PC-9 (cell line): Measurements from ENCODE around the gene CDH13. TPM values are rescaled to one million over a fixed set of nuclear protein-coding genes. Genes with fewer than 3 reads are reported as not detected.

Source experiments
- BruUV-seq: library from RNA; stranded (reverse); fragments of 400-500 nt; replicated peaks from 2 replicates; lab custom pipeline; 2021; lab: Mats Ljungman, UMichigan
- CTCF ChIA-PET: fragments of 300-600 bp; sonication (Branson Sonifier 250); formaldehyde crosslinking; loops from one replicate; lab custom pipeline; 2022; ENCODE audit warnings: antibody characterized with exemption; lab: Charles Lee
- POLR2A ChIA-PET: fragments of 300-600 bp; sonication (Branson Sonifier 250); formaldehyde crosslinking; loops from one replicate; lab custom pipeline; 2022; ENCODE audit warnings: antibody characterized with exemption; ENCODE audit not compliant: unreplicated experiment; lab: Charles Lee
- DNase-seq, 2 experiments: peaks; one replicate each; pipeline versions ENCODE4 v3.0.0 to v3.0.0-alpha.2; 2015 to 2022; ENCODE audit warnings: mixed read lengths in 1 of 2
- H2AFZ ChIP-seq: fragments of 200-600 bp; sonication (generic); 2 replicates; pipeline ENCODE4 v1.8.1; 2017; ENCODE audit warnings: antibody characterized with exemption
- H3F3A ChIP-seq: fragments of 200-600 bp; sonication (generic); 2 replicates; pipeline ENCODE4 v1.8.1; 2017; ENCODE audit warnings: antibody characterized with exemption, mild to moderate bottlenecking, low read depth; ENCODE audit not compliant: insufficient read depth
- H3K27ac ChIP-seq: fragments of 200-600 bp; sonication (generic); 2 replicates; pipeline ENCODE4 v1.6.1; 2016; ENCODE audit warnings: mixed run types
- H3K27me3 ChIP-seq: fragments of 200-600 bp; sonication (generic); 2 replicates; pipeline ENCODE4 v1.6.1; 2016; ENCODE audit warnings: low read depth, mixed run types; ENCODE audit not compliant: insufficient read depth
- H3K36me3 ChIP-seq: fragments of 200-600 bp; sonication (generic); 2 replicates; pipeline ENCODE4 v1.6.1; 2016; ENCODE audit warnings: low read depth, mixed run types
- H3K4me1 ChIP-seq: fragments of 200-600 bp; sonication (generic); replicated peaks from 2 replicates; pipeline ENCODE4 v1.6.1; 2016; ENCODE audit warnings: mixed run types; ENCODE audit not compliant: insufficient read depth
- H3K4me2 ChIP-seq: fragments of 200-600 bp; sonication (generic); 2 replicates; pipeline ENCODE4 v1.6.1; 2017; ENCODE audit warnings: mixed run types
- H3K4me3 ChIP-seq: fragments of 200-600 bp; sonication (generic); 2 replicates; pipeline ENCODE4 v1.6.1; 2016; ENCODE audit warnings: mixed run types
- H3K79me2 ChIP-seq: fragments of 200-600 bp; sonication (generic); 2 replicates; pipeline ENCODE4 v1.6.1; 2017; ENCODE audit warnings: low read depth, mixed run types
- H3K9me2 ChIP-seq: fragments of 200-600 bp; sonication (generic); 2 replicates; pipeline ENCODE4 v1.8.1; 2017; ENCODE audit warnings: mild to moderate bottlenecking; ENCODE audit not compliant: insufficient read depth
- H3K9me3 ChIP-seq: fragments of 200-600 bp; sonication (generic); 2 replicates; pipeline ENCODE4 v1.8.1; 2016; ENCODE audit warnings: low read depth; ENCODE audit not compliant: insufficient read depth
- H4K20me1 ChIP-seq: fragments of 200-600 bp; sonication (generic); 2 replicates; pipeline ENCODE4 v1.8.1; 2017; ENCODE audit not compliant: insufficient read depth
- EZH2 ChIP-seq: fragments of 200-600 bp; sonication (generic); IDR thresholded peaks from 2 replicates; pipeline ENCODE4 v1.8.0; 2017; ENCODE audit warnings: antibody characterized with exemption, low read depth
- intact Hi-C: fragments of 100-400 bp; cut with micrococcal nuclease; formaldehyde crosslinking; loops from one replicate; pipeline ENCODE4 v1.10.0; 2022; ENCODE audit not compliant: unreplicated experiment
- total RNA-seq: library from RNA; stranded (reverse); gene quantifications from 2 replicates; pipeline ENCODE4 v1.2.3, GENCODE V29; 2021
- TF ChIP-seq, protein P1 (sequence below): fragments of 200-600 bp; sonication (generic); conservative IDR thresholded peaks from 2 replicates; pipeline ENCODE4 v1.6.1; 2017; ENCODE audit warnings: mixed run types, antibody characterized with exemption, mild to moderate bottlenecking, moderate library complexity

CDH13 gene
- total RNA-seq, 1 experiment from 2014 or later, result 0.24 TPM

DNA sequence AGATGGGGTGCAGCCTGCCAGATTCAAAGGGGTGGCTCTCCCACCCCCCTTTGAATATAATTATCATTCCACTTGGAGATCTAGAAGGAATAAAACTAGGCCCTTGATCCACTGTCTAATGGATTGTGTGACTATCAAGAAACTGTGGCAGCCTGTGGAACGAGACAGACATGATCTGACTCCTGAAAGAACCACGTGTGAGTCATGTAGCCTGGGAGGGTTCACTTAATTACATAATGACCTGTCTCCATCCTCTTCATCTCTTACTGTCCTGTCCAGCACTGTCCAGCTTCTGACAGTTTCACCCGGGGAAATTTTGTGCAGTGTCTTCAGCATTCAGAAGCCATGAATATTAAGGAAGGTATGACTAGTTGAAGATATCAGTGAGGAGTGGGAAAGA is 43.3 kb upstream of the CDH13 start:
- Histone ChIP-seq H2AFZ (no peak overlapping the region), H3K36me3 (no peaks in the 10 kb centered on the region), H3K9me2 (no peaks in the 10 kb centered on the region; the same call in 1 of the 2 replicates), H4K20me1 (no peaks in the 10 kb centered on the region), H3K4me2 (no peak overlapping the region), H3K4me1 (no peaks in the 10 kb centered on the region), H3K27ac (no peak overlapping the region), H3K9me3 (no peaks in the 10 kb centered on the region), H3F3A (no peaks in the 10 kb centered on the region), H3K79me2 (no peaks in the 10 kb centered on the region), H3K4me3 (no peak overlapping the region), H3K27me3 (peaks cover 8% of the 10 kb centered on the region; the same call in 1 of the 2 replicates)
- ChIA-PET POLR2A (no interaction called here), CTCF (no interaction called here)
- BruUV-seq, result no TSS peak
- intact Hi-C loops, result no loop called here
- no peak for DNase-seq
- TF ChIP-seq, protein P1, sequence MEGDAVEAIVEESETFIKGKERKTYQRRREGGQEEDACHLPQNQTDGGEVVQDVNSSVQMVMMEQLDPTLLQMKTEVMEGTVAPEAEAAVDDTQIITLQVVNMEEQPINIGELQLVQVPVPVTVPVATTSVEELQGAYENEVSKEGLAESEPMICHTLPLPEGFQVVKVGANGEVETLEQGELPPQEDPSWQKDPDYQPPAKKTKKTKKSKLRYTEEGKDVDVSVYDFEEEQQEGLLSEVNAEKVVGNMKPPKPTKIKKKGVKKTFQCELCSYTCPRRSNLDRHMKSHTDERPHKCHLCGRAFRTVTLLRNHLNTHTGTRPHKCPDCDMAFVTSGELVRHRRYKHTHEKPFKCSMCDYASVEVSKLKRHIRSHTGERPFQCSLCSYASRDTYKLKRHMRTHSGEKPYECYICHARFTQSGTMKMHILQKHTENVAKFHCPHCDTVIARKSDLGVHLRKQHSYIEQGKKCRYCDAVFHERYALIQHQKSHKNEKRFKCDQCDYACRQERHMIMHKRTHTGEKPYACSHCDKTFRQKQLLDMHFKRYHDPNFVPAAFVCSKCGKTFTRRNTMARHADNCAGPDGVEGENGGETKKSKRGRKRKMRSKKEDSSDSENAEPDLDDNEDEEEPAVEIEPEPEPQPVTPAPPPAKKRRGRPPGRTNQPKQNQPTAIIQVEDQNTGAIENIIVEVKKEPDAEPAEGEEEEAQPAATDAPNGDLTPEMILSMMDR, result no peak
- no peak for TF ChIP-seq EZH2

DNA sequence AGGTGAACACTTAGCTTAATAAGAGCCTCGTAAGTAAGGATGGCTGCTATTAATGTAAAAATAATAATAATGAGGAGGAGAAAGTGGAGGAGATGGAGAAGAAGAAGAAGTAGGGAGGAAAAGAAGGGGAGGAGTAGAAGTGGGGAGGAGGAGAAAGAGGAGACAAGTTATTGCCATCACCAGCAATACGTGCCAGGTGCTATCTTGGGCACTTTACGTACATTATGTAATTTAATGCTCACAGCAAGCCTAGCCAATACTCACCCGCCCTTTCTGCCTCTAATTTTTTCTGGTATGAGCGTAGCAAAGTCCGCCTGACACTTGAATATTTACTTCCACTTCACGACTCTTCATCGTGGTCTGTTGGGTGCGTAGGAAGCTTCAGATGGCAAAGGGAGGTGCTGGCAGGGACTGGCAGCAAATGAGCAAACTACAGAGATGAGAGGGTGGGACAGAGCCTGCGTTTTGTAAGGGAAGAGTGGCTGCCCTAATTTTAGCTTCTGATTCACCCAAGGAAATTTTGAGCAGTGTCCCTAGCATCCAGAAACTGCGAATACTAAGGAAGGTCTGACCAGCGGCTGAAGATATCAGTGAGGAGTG is 42.1 kb upstream of the CDH13 start:
- no TSS peak for BruUV-seq
- CTCF ChIA-PET, result no interaction called here
- H2AFZ ChIP-seq, result no peak overlapping the region

DNA sequence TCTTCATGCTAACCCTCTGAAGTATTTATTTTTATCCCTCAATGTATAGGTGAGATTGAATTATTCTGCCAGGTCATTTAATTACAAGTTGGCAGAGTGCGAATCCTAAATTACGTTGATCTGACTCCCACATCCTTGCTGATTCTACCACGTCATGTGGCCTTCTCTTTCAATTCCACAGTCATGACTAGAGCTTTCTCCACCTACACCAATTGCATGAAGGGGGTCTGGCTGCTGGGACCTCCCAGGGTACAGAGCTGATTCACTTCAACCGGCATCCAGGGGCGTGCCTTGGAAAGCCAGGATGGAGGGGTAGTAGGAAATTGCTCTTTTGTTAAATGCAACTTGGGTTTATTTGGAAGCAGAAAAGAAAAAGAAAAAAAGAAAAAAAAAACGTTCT is 41.1 kb upstream of the CDH13 start:
- ChIA-PET CTCF (no interaction called here), POLR2A (no interaction called here)
- Histone ChIP-seq H3K27ac (no peak overlapping the region), H3K4me2 (no peak overlapping the region), H3K9me2 (no peaks in the 10 kb centered on the region), H3K27me3 (peaks cover 29% of the 10 kb centered on the region), H3K4me1 (no peaks in the 10 kb centered on the region), H3K9me3 (no peaks in the 10 kb centered on the region), H2AFZ (no peak overlapping the region), H3K4me3 (no peak overlapping the region), H3K79me2 (no peaks in the 10 kb centered on the region), H4K20me1 (no peaks in the 10 kb centered on the region), H3F3A (no peaks in the 10 kb centered on the region), H3K36me3 (no peaks in the 10 kb centered on the region)
- no TSS peak for BruUV-seq
- intact Hi-C loops, result no loop called here
- no peak for TF ChIP-seq EZH2
- TF ChIP-seq, protein P1, result no peak
- no peak for DNase-seq

More for the DNA sequence above, 42.1 kb upstream of the CDH13 start:
- H3K4me1 ChIP-seq, result no peaks in the 10 kb centered on the region
- no peak for DNase-seq
- intact Hi-C loops, result no loop called here
- no peak overlapping the region for H3K27ac ChIP-seq
- no peaks in the 10 kb centered on the region for H3K36me3 ChIP-seq
- no peaks in the 10 kb centered on the region for H3K79me2 ChIP-seq
- POLR2A ChIA-PET, result no interaction called here
- peaks cover 21% of the 10 kb centered on the region for H3K27me3 ChIP-seq
- no peak overlapping the region for H3K4me2 ChIP-seq
- no peaks in the 10 kb centered on the region for H3K9me3 ChIP-seq
- H3K9me2 ChIP-seq, result no peaks in the 10 kb centered on the region
- no peak overlapping the region for H3K4me3 ChIP-seq
- H3F3A ChIP-seq, result no peaks in the 10 kb centered on the region
- no peaks in the 10 kb centered on the region for H4K20me1 ChIP-seq
- TF ChIP-seq, protein P1, result no peak
- no peak for TF ChIP-seq EZH2
